ENCODE results near the gene GRIP1. TPM values are rescaled to one million over a fixed set of nuclear protein-coding genes. Genes with fewer than 3 reads are reported as not detected.

GRIP1 gene
- total RNA-seq, 1 experiment from 2014 or later = 0.77 TPM

DNA sequence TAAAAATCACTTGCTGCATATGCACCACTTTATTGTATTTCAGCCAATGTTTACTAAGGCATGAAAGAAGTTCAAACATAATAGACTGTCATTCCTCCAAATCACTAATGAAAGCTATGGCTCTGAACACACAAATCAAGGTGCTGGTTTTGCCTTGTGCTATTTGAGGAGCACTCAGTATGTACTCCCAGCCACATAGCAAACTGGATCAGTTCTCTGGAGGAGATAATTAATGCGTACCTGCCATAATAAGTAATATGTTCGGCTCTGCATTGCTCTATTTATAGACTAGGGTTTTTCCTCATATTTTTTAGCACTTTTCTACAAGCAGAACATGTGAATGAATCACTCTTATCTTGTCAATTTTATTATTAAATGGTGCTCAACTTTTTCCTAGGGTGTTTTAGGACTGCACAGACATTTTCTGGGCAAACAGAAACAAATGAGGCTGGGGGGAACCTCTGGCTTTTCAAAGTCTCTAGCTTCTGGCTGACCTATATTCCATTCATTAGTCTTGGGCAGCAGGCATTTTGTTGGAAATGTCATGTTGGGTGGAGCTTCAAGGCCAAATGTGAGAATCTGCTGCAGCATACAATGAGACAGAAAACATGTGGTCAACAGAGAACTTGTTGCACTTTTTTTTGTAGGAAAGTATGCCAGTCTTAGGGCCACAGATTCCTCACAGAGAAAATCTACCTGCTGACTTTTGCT lies 88.4 kb downstream of the GRIP1 start:
- no peak for DNase-seq (ENCODE audit: low read depth, low spot score)
- in situ Hi-C loops (cut with HindIII; ENCODE audit: low pct_unique_long_range_greater_than_20kb, low sequenced_read_pairs) = no loop called here

DNA sequence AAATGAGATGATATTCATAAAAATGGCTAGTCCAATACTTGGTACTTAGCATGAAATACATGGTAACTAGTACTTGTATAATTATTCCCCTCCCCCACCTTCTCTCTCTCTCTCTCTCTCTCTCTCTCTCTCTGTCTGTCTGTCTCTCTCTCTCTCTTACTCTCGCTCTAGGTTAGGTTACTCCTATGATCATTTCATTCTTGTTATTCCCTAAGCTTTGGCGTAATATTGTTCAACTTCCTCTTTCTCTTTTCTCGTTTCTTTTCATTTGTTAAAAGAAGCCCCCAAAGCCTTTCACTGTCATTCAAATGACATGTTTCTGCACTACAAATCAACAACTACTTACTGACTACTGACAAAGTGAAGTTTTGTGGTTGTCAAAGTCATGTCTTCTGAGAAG lies 89.8 kb downstream of the GRIP1 start:
- in situ Hi-C loops (cut with HindIII; ENCODE audit: low pct_unique_long_range_greater_than_20kb, low sequenced_read_pairs) = no loop called here
- DNase-seq (ENCODE audit: low read depth, low spot score) = no peak

DNA sequence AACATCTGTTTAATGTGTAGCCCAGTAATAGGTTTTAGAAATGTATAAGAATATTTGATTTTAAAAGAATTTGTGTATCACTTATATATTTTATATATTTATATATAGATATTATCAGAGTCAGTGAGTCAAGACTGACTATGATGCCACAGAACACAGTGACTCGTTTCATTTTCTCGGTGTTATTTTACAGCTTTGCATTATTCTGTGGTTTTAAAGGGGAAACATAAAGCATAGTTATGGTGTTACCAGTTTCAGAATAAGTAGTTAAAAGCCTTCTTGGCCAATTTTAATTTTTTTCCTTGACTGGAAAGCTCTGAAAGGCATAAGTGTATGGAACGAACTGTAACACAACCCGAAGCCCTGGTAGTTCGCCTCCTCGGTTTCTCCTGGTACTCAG lies 91.0 kb downstream of the GRIP1 start:
- DNase-seq (ENCODE audit: low read depth, low spot score) = no peak
- in situ Hi-C loops (cut with HindIII; ENCODE audit: low pct_unique_long_range_greater_than_20kb, low sequenced_read_pairs) = no loop called here

DNA sequence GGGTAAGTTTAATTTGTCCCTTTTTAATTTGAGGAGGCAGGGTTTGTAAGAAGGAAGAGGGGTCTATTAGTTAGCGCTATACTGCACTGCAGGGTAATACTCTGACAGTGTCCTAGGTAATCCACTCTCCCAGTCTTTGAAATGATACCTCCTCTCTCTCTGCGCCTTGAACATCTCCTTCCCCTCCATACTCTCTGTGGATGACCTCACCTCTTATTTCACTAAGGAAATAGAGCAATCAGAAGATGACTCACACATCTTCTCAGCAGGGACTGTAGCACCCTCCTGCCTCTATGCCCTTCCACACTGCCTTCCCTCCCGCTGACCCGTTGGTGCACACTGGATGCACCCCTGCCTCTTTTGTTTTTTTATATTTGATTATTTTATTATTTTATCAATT lies 94.2 kb downstream of the GRIP1 start:
- DNase-seq (ENCODE audit: low read depth, low spot score) = no peak
- in situ Hi-C loops (cut with HindIII; ENCODE audit: low pct_unique_long_range_greater_than_20kb, low sequenced_read_pairs) = no loop called here

DNA sequence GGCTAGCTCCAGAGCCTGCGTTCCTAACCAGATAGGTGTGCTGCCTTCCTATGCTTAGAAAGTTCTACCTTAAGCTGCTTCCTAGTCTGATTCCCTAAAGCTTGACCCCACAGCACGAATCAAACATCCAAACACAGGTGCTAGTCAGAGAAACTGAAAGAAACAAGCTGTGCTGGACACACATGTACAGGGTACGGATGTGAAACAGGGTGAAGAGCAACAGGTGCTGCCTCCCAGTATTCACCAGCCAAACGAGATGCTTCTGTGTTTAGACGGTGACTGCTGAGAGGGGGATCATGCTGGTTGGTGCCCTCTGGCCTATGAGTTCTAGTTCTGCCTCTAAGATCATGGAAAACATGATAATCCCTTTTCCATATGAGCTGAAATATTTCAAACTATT lies 105.3 kb downstream of the GRIP1 start:
- in situ Hi-C loops (cut with HindIII; ENCODE audit: low pct_unique_long_range_greater_than_20kb, low sequenced_read_pairs) = no loop called here
- DNase-seq (ENCODE audit: low read depth, low spot score) = no peak

DNA sequence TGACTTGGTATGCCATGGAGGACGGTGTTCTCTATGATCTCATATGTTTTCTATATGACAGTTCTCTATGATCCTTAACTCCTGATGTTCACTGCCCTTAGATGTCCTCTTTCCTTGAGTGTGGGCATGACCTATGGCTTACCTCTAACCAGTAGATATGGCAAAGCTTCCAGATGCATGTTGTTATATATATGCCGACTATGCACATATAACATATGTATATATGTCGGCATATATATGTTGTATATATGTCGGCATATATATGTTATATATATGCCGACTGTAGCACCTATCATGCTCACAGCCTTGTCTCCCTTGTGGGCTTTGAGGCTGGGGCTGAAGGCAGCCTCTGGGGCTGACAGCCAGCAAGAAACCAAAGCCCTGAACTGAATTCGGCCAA lies 106.0 kb downstream of the GRIP1 start:
- no peak for DNase-seq (ENCODE audit: low read depth, low spot score)
- in situ Hi-C loops (cut with HindIII; ENCODE audit: low pct_unique_long_range_greater_than_20kb, low sequenced_read_pairs) = no loop called here

DNA sequence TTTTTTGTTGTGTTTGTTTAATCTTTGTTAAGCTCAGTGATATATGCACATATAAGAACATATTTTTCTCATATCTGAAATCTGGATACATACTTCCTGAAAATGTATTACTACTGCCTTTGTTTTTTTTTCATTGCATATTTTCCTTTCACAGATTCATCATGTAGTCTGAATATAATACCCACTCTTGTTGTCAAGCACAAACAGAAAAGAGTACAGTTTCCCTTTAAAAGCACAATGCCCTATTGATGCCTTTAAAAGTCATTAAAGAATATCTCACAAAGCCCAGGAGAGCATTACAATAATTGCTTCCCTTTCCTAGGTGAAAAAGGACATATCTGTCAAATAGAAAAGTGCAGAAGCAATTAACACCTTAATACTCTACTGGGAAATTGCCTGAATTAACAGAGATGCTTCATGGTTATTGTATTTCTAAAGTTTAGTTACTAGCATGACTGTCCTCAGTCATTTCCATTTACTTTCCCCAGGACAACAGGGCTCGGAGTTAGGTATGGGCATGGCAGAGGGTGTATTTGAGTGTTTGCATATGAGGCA lies 107.4 kb downstream of the GRIP1 start:
- in situ Hi-C loops (cut with HindIII; ENCODE audit: low pct_unique_long_range_greater_than_20kb, low sequenced_read_pairs) = no loop called here
- DNase-seq (ENCODE audit: low read depth, low spot score) = peak; percentile 55

DNA sequence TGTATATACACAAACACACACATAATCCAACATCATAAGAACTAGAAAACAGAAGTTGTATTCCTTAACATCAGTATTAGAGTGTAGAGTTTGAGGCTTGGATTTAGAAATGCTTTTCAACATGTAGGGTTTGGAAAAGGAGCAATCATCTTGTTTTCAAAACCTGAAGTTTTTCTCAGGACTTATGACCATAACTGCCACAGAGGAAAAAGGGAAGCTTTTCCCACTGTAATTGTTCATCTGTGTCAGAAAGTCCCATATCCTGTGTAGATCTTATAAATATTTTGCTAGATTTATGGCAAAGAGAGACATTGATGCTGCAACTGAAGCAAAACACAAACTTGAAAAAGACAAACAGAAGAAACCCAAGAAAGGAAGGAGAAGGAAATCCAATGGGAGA lies 115.7 kb downstream of the GRIP1 start:
- in situ Hi-C loops (cut with HindIII; ENCODE audit: low pct_unique_long_range_greater_than_20kb, low sequenced_read_pairs) = no loop called here
- no peak for DNase-seq (ENCODE audit: low read depth, low spot score)

DNA sequence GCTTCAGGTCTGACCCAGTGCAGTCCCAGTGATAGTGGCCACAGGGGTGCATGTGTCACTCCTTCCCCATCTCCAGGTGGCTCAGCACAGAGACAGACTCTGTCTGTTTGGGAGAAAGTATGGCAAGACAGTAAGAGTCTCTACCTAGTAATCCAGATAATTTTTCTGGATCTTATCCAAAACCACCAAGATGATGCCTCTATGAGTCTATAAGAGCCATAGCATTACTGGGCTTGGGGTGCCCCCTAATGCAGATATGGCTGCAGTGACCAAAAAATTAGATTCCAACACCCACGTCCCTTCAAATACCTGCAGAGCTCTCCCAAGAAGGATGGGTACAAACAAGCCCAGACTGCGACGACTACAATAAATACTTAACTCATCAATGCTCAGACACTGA lies 123.8 kb downstream of the GRIP1 start:
- DNase-seq (ENCODE audit: low read depth, low spot score) = peak; percentile 48
- in situ Hi-C loops (cut with HindIII; ENCODE audit: low pct_unique_long_range_greater_than_20kb, low sequenced_read_pairs) = no loop called here

DNA sequence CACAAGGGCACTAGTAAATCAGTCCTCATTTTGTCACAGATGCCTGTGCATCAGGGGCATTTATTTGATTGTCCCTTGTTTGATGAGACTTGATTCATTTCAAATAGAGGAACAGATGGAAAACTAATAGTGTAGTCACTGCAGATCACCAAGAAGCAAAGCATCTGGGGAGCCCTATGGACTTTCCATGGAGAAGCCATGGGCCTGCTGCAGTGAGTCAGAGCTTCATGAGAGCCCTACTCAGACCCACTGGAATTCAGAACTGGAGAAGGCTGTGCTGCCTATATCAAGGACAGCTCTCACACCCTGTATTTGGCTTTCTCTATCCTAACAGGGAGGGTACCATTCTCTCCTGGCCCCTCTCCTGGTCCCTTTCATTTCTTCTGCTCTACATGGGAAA lies 126.2 kb downstream of the GRIP1 start:
- in situ Hi-C loops (cut with HindIII; ENCODE audit: low pct_unique_long_range_greater_than_20kb, low sequenced_read_pairs) = no loop called here
- DNase-seq (ENCODE audit: low read depth, low spot score) = no peak

DNA sequence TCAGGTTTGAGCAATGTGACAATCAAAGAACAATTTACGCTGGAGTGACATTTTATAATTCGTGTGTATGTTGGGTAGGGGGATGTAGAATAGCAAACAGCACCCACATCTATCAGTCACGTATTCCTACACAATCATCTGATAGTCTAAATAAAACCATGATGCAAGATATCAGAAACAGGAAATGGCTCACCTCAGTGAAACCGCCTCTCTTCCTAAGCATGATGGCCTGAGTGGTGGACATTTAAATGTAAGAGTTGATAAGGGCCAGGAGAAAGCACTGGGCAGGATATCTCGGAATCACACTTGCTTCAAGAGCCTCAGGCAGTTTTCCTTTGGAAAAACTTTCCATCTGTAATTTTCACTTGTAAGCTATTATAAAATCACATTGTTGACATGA lies 128.2 kb downstream of the GRIP1 start:
- DNase-seq (ENCODE audit: low read depth, low spot score) = no peak
- in situ Hi-C loops (cut with HindIII; ENCODE audit: low pct_unique_long_range_greater_than_20kb, low sequenced_read_pairs) = no loop called here

DNA sequence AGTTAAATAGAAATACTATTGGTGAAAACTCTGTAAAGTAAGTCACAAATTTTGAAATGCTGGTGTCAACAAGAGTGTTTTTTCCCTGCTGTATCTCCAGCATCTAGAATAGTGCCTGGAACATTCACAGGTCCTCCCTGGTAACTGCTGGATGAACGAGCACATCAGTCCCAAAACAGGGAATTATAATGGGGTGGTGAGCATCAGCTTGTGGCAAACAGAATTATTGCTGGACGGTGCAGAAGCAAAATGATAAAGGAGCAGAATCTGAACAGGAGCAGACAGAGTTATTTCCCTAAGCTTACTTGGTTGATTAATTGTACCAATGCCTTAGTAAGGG lies 129.9 kb downstream of the GRIP1 start:
- no peak for DNase-seq (ENCODE audit: low read depth, low spot score)
- in situ Hi-C loops (cut with HindIII; ENCODE audit: low pct_unique_long_range_greater_than_20kb, low sequenced_read_pairs) = no loop called here

DNA sequence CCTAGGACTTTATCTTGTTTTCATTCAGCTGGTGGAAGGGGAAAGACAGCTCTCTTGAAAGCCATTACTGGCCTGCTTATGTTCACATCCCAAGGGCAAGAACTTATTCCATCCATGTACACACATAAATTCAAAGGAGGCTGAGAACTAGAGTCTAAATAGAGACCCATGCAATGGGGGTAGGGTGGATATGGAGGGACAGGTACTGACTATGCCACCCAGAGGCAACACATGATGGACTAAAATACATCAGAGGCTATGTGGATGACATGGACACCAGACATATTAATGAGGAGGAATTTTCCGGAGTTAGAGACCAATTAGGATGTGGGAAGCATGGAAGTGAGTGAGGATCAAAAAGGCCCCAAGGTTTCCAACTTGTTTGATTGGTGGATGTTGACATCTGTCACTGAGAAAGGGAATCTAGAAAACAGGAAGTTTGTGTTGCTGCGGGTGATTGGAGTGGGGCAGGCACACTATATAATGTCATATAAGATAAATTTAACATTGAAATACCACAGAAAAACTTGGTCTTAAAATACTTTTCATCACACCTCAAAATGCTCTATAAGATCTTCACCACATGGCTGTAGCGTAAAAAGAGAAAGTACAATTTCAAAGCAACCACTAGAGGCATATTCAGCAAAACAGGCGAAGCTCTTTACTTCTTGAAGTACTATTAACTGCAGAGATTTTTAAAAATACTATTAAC lies 130.4 kb downstream of the GRIP1 start:
- peak; percentile 37 for DNase-seq (ENCODE audit: low read depth, low spot score)
- in situ Hi-C loops (cut with HindIII; ENCODE audit: low pct_unique_long_range_greater_than_20kb, low sequenced_read_pairs) = no loop called here

DNA sequence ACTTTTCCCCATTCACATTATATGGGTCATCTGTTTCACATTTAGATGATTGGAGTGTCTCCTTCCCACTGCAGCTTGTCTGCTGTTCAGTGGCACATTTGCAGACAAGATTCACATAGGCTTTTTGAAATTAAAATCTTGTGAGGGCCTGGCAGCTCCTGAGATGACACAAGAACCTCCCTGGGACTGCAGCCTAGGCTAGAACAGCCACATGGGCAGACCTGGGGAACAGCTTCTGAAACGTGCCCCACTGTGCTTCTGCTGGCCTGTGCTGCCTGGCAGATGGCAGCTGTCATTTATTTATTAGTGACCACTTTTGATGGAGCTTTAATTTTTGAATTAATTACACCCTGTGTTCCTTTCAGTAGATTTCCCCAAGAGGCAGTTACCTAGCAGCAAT lies 137.4 kb downstream of the GRIP1 start:
- no peak for DNase-seq (ENCODE audit: low read depth, low spot score)
- in situ Hi-C loops (cut with HindIII; ENCODE audit: low pct_unique_long_range_greater_than_20kb, low sequenced_read_pairs) = no loop called here

DNA sequence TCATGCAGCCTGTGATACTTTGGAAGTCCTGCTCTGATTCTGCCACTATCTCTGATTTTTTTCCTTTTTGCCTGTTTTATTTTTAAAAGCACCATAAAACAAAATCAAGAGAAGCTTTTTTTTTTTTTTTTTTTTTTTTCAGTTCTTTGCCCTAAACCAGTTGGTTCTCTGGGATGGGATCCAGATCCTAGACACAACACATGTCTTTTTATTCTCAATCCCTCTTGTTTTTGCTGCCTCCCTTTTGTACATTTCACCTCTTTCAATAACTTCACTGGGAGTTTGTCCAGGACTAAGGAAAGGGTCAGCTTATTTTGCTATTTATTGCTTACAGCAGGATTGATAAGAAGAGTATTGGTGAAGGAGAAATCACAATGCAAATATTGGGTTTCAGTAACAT lies 139.4 kb downstream of the GRIP1 start:
- in situ Hi-C loops (cut with HindIII; ENCODE audit: low pct_unique_long_range_greater_than_20kb, low sequenced_read_pairs) = no loop called here
- DNase-seq (ENCODE audit: low read depth, low spot score) = no peak

DNA sequence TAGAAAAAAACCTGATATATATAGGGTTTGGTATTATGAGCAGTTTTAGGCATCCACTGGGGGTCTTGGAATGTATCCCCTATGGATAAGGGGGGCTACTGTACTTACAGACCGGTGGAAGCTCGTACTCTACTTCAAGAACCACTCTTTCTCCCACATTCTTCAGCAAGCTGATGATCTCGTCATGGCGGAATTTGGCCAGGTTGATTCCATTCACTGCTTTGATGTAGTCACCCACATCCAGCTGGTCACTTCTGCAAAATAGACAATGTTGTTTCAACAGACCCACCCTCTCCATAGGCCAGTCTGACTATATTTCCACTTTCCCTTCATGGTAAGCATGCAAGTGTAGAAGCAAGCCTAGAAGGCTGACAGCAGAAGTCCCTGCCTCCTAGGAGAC lies 139.9 kb downstream of the GRIP1 start:
- in situ Hi-C loops (cut with HindIII; ENCODE audit: low pct_unique_long_range_greater_than_20kb, low sequenced_read_pairs) = no loop called here
- no peak for DNase-seq (ENCODE audit: low read depth, low spot score)

DNA sequence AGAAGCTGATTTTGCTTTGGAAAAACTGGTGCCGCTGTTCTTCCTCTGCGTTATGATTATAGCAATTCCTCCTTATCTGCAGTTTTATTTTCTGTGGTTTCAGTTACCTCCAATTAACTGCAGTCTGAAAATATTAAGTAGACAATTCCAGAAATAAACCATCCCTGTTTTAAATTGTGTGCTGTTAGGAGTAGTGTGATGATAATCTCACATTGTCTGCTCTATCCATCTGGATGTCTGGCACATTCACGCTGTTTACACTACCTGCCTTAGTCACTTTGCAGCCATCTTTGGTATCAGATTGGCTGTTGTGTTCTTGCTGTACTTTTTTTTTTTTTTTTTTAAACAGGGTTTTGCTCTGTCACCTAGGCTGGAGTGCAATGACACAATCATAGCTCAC lies 141.0 kb downstream of the GRIP1 start:
- no peak for DNase-seq (ENCODE audit: low read depth, low spot score)
- in situ Hi-C loops (cut with HindIII; ENCODE audit: low pct_unique_long_range_greater_than_20kb, low sequenced_read_pairs) = no loop called here

DNA sequence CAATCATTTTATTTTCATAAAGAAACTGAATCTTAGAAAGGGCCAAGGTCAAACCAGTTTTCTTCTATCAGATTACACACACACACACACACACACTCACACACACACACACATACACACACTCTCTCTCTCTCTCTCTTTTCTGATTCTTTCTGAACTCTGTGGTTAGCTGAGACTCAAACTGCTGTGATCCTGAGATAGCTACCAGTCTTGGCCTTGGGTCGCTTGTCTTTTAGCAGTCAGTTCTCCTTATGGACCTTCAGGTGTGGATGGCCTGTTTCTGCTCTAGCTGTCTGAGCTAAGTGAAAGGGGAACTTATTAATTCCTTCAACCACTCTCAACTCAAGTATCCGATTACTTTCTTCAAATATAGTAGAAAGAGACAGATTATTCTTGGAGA lies 145.1 kb downstream of the GRIP1 start:
- no peak for DNase-seq (ENCODE audit: low read depth, low spot score)
- in situ Hi-C loops (cut with HindIII; ENCODE audit: low pct_unique_long_range_greater_than_20kb, low sequenced_read_pairs) = no loop called here

DNA sequence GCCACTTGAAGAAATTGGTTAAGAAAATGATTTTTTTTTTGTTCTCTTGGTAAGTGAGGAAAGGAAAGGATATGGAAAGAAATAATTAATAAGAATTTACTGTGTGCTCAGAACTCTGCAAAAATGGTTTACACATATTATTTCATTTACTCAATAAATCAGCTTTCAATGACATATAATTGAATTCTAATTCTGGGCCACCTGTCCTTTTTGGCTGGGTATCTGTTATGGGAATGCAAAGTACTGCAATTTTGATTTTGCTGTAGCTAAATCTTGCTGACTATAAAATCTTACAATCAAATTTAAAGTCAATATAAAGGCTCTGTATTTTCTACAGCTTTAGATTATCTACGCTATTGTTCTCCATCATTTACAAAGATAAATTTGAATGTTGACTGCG lies 147.1 kb downstream of the GRIP1 start:
- in situ Hi-C loops (cut with HindIII; ENCODE audit: low pct_unique_long_range_greater_than_20kb, low sequenced_read_pairs) = no loop called here
- no peak for DNase-seq (ENCODE audit: low read depth, low spot score)

All from SK-MEL-5 (cell line).